WTC11 (cell line): Measurements from ENCODE around the gene ARHGAP6. TPM values are rescaled to one million over a fixed set of nuclear protein-coding genes. Genes with fewer than 3 reads are reported as not detected.

Experiments
- ATAC-seq: fragments of 200-7000 bp; cut with Tn5 transposase; 2 replicates; pipeline ENCODE4 v1.10.0; 2021; ENCODE audit warnings: mild to moderate bottlenecking, moderate library complexity
- CTCF ChIA-PET: fragments of 300-600 bp; sonication (Branson Sonifier 250); formaldehyde crosslinking; loops from one replicate; lab custom pipeline; 2021; ENCODE audit warnings: antibody characterized with exemption; lab: Charles Lee
- POLR2A ChIA-PET: fragments of 350-600 bp; sonication (Branson Sonifier 250); formaldehyde crosslinking; loops from one replicate; lab custom pipeline; 2021; ENCODE audit warnings: antibody characterized with exemption; lab: Charles Lee
- DNase-seq: peaks from one replicate; pipeline ENCODE4 v3.0.0; 2021; ENCODE audit warnings: low spot score
- H3K27ac Mint-ChIP-seq: 2 replicates; pipeline ENCODE4 v1.8.0; 2021; ENCODE audit warnings: mixed read lengths
- H3K27me3 Mint-ChIP-seq: 2 replicates; pipeline ENCODE4 v1.8.0; 2021; ENCODE audit warnings: low read depth, mild to moderate bottlenecking, moderate library complexity, mixed read lengths
- H3K36me3 Mint-ChIP-seq: 2 replicates; pipeline ENCODE4 v1.8.0; 2021; ENCODE audit warnings: mixed read lengths
- H3K4me1 Mint-ChIP-seq: 2 replicates; pipeline ENCODE4 v1.8.0; 2022; ENCODE audit warnings: mixed read lengths
- H3K4me3 Mint-ChIP-seq: 2 replicates; pipeline ENCODE4 v1.8.0; 2021; ENCODE audit warnings: mild to moderate bottlenecking, moderate library complexity, mixed read lengths
- H3K9me3 Mint-ChIP-seq: 2 replicates; pipeline ENCODE4 v1.8.0; 2021; ENCODE audit warnings: mixed read lengths
- AR ChIP-seq: fragments of 250-450 bp; sonication (Bioruptor Pico); IDR thresholded peaks from 2 replicates; pipeline ENCODE4 v1.9.0; 2021; ENCODE audit warnings: mild to moderate bottlenecking
- ATF1 ChIP-seq: sonication (generic); formaldehyde crosslinking; IDR thresholded peaks from 2 replicates; pipeline ENCODE4 v1.8.1; 2023; ENCODE audit warnings: mild to moderate bottlenecking, moderate library complexity, missing genetic modification reagents
- ATF3 ChIP-seq: sonication (generic); formaldehyde crosslinking; conservative IDR thresholded peaks from 2 replicates; pipeline ENCODE4 v1.8.1; 2022; ENCODE audit warnings: mild to moderate bottlenecking, missing genetic modification reagents
- CBFB ChIP-seq: sonication (generic); formaldehyde crosslinking; IDR thresholded peaks from 2 replicates; pipeline ENCODE4 v1.8.1; 2022; ENCODE audit warnings: mild to moderate bottlenecking, low read depth, missing genetic modification reagents
- E2F1 ChIP-seq: sonication (generic); formaldehyde crosslinking; IDR thresholded peaks from 2 replicates; pipeline ENCODE4 v1.8.0; 2022; ENCODE audit warnings: mild to moderate bottlenecking, missing genetic modification reagents
- EMX1 ChIP-seq: fragments of 250-450 bp; sonication (Bioruptor Pico); IDR thresholded peaks from 2 replicates; pipeline ENCODE4 v1.8.0; 2021; ENCODE audit warnings: mild to moderate bottlenecking
- ESRRA ChIP-seq: sonication (generic); formaldehyde crosslinking; IDR thresholded peaks from 2 replicates; pipeline ENCODE4 v1.8.1; 2022; ENCODE audit warnings: mild to moderate bottlenecking, missing genetic modification reagents, borderline replicate concordance
- FOXP1 ChIP-seq: sonication (generic); formaldehyde crosslinking; IDR thresholded peaks from 2 replicates; pipeline ENCODE4 v1.8.0; 2022; ENCODE audit warnings: missing genetic modification reagents, mild to moderate bottlenecking, moderate library complexity, borderline replicate concordance
- JAZF1 ChIP-seq: fragments of 250-450 bp; sonication (Bioruptor Pico); IDR thresholded peaks from 2 replicates; pipeline ENCODE4 v1.9.0; 2021; ENCODE audit warnings: moderate library complexity, mild to moderate bottlenecking, inconsistent platforms
- MYBL2 ChIP-seq: sonication (generic); formaldehyde crosslinking; IDR thresholded peaks from 2 replicates; pipeline ENCODE4 v1.8.1; 2023; ENCODE audit warnings: mild to moderate bottlenecking, moderate library complexity, missing genetic modification reagents
- NFE2L1 ChIP-seq: sonication (generic); formaldehyde crosslinking; IDR thresholded peaks from 2 replicates; pipeline ENCODE4 v1.8.1; 2023; ENCODE audit warnings: missing genetic modification reagents
- PREB ChIP-seq: sonication (generic); formaldehyde crosslinking; IDR thresholded peaks from 2 replicates; pipeline ENCODE4 v1.8.1; 2022; ENCODE audit warnings: mild to moderate bottlenecking, missing genetic modification reagents, moderate library complexity, borderline replicate concordance
- RELA ChIP-seq: sonication (generic); formaldehyde crosslinking; IDR thresholded peaks from 2 replicates; pipeline ENCODE4 v1.8.1; 2022; ENCODE audit warnings: missing genetic modification reagents, mild to moderate bottlenecking, borderline replicate concordance
- RORB ChIP-seq: fragments of 250-450 bp; sonication (Bioruptor Pico); IDR thresholded peaks from 2 replicates; pipeline ENCODE4 v1.9.0; 2021; ENCODE audit warnings: mild to moderate bottlenecking
- SMAD3 ChIP-seq: sonication (generic); formaldehyde crosslinking; IDR thresholded peaks from 2 replicates; pipeline ENCODE4 v1.8.0; 2022; ENCODE audit warnings: missing genetic modification reagents, mild to moderate bottlenecking, borderline replicate concordance
- STAT6 ChIP-seq: sonication (generic); formaldehyde crosslinking; conservative IDR thresholded peaks from 2 replicates; pipeline ENCODE4 v1.8.1; 2023; ENCODE audit warnings: mild to moderate bottlenecking, low read depth, missing genetic modification reagents, moderate library complexity
- TCF7 ChIP-seq: sonication (generic); formaldehyde crosslinking; IDR thresholded peaks from 2 replicates; pipeline ENCODE4 v1.8.0; 2022; ENCODE audit warnings: mild to moderate bottlenecking, low read depth, missing genetic modification reagents, moderate library complexity
- USF2 ChIP-seq: sonication (generic); formaldehyde crosslinking; IDR thresholded peaks from 2 replicates; pipeline ENCODE4 v1.8.1; 2023; ENCODE audit warnings: mild to moderate bottlenecking, missing genetic modification reagents, moderate library complexity
- ZNF425 ChIP-seq: fragments of 250-450 bp; sonication (Bioruptor Pico); conservative IDR thresholded peaks from 2 replicates; pipeline ENCODE4 v1.9.0; 2021; ENCODE audit warnings: mild to moderate bottlenecking
- ZNF532 ChIP-seq: fragments of 250-450 bp; sonication (Bioruptor Pico); IDR thresholded peaks from 2 replicates; pipeline ENCODE4 v1.9.0; 2021; ENCODE audit warnings: mild to moderate bottlenecking, borderline replicate concordance
- total RNA-seq: library from RNA; stranded (reverse); gene quantifications from 3 replicates; pipeline ENCODE4 v1.2.3, GENCODE V29; 2021

Gene ARHGAP6
- total RNA-seq, 1 experiment from 2014 or later: 1.0 TPM

GRCh38 chrX:11393949-11394654 is 271.6 kb downstream of the ARHGAP6 start (continued):
- no peak for TF ChIP-seq AR (CRISPR knock-in tag)
- TF ChIP-seq JAZF1: no peak
- TF ChIP-seq ZNF532 (CRISPR knock-in tag): no peak
- no peak for TF ChIP-seq TCF7
- TF ChIP-seq PREB (CRISPR knock-in tag): no peak
- no peak for TF ChIP-seq FOXP1 (CRISPR knock-in tag)
- no peak for TF ChIP-seq SMAD3 (CRISPR knock-in tag)
- no peak for TF ChIP-seq ATF1
- no peak for TF ChIP-seq USF2

GRCh38 chrX:11386812-11387211 is 278.9 kb downstream of the ARHGAP6 start:
- Mint-ChIP-seq H3K9me3 (no peaks in the 10 kb centered on the region), H3K36me3 (no peaks in the 10 kb centered on the region), H3K27me3 (no peaks in the 10 kb centered on the region), H3K4me1 (no peaks in the 10 kb centered on the region), H3K4me3 (no peak overlapping the region), H3K27ac (no peak overlapping the region)
- POLR2A ChIA-PET: no interaction called here
- no peak for ATAC-seq
- CTCF ChIA-PET: no interaction called here
- DNase-seq: no peak
- TF ChIP-seq EMX1 (no peak), NFE2L1 (CRISPR knock-in tag) (no peak), RORB (no peak), ATF3 (CRISPR knock-in tag) (no peak), ESRRA (CRISPR knock-in tag) (no peak), MYBL2 (no peak), STAT6 (CRISPR knock-in tag) (no peak), E2F1 (CRISPR knock-in tag) (no peak), ZNF425 (CRISPR knock-in tag) (no peak), CBFB (CRISPR knock-in tag) (no peak), RELA (CRISPR knock-in tag) (no peak), FOXP1 (CRISPR knock-in tag) (no peak)
